K562 (cell line): ENCODE data around the gene KLRC2. TPM values are rescaled to one million over a fixed set of nuclear protein-coding genes. Genes with fewer than 3 reads are reported as not detected.

ENCODE experiments used
- ATAC-seq: fragments of 200-7000 bp; cut with Tn5 transposase; 3 replicates; pipeline ENCODE4 v1.9.1; 2020; ENCODE audit warnings: moderate library complexity
- BruUV-seq: library from RNA; stranded (reverse); fragments of 400-500 nt; replicated peaks from 2 replicates; lab custom pipeline; 2021; lab: Mats Ljungman, UMichigan
- CTCF ChIA-PET: fragments of 300-600 bp; formaldehyde crosslinking; extraction: SDS; loops from one replicate; lab custom pipeline; 2021; ENCODE audit warnings: low intra/inter-chr PET ratio; lab: Yijun Ruan, JAX
- POLR2A ChIA-PET: fragments of 300-600, 350-650 bp; sonication (Branson Sonifier 250); formaldehyde crosslinking; extraction: SDS; loops from one replicate; lab custom pipeline; 2021; ENCODE audit warnings: antibody characterized with exemption, inconsistent platforms; lab: Yijun Ruan, JAX
- DNase-seq, 4 experiments: peaks; one replicate each; pipeline versions ENCODE4 v3.0.0 to v3.0.0-alpha.2; 2011 to 2018; ENCODE audit warnings: low spot score in 3 of 4, mixed read lengths in 3 of 4; ENCODE audit errors: extremely low read depth in 1 of 4
- FAIRE-seq: peaks from 2 replicates; lab custom pipeline; 2011; peaks lifted over from hg19 to GRCh38; lab: Jason Lieb, UNC
- H2AFZ ChIP-seq: 2 replicates; pipeline ENCODE4 v1.6.0; 2011; ENCODE audit warnings: low read depth, low read length, control low read depth, inconsistent platforms
- H3K27ac ChIP-seq: fragments of 200-600 bp; 3 replicates; pipeline ENCODE4 v1.8.0; 2011; ENCODE audit warnings: low read depth, mild to moderate bottlenecking, control low read depth, inconsistent platforms, low read length, moderate library complexity, mixed read lengths; ENCODE audit errors: extremely low read depth
- H3K27me3 ChIP-seq, 2 experiments: fragments of 300-600 bp in 1 of 2; 2 replicates in 1 of 2; 3 replicates in 1 of 2; pipeline versions ENCODE4 v1.6.0 to v1.8.0; 2011; ENCODE audit warnings: inconsistent platforms in 2 of 2, low read length in 2 of 2, mild to moderate bottlenecking in 1 of 2, mixed read lengths in 1 of 2, moderate library complexity in 1 of 2; ENCODE audit not compliant: control insufficient read depth in 2 of 2, insufficient read depth in 2 of 2
- H3K36me3 ChIP-seq: fragments of 300-600 bp; 3 replicates; pipeline ENCODE4 v1.8.0; 2011; ENCODE audit warnings: mild to moderate bottlenecking, low read length, inconsistent platforms; ENCODE audit not compliant: control insufficient read depth, insufficient read depth
- H3K4me1 ChIP-seq, 2 experiments: fragments of 200-600 bp in 1 of 2; replicated peaks in 1 of 2; 2 replicates in 1 of 2; 3 replicates in 1 of 2; pipeline versions ENCODE4 v1.5.1 to v1.8.0; 2011; ENCODE audit warnings: inconsistent platforms in 2 of 2, low read length in 2 of 2, mild to moderate bottlenecking in 1 of 2, mixed read lengths in 1 of 2, moderate library complexity in 1 of 2; ENCODE audit not compliant: control insufficient read depth in 2 of 2, insufficient read depth in 2 of 2
- H3K4me2 ChIP-seq: 2 replicates; pipeline ENCODE4 v1.6.1; 2011; ENCODE audit warnings: low read length, control low read depth, inconsistent platforms, mixed read lengths; ENCODE audit not compliant: insufficient read depth
- H3K4me3 ChIP-seq: fragments of 200-600 bp; sonication (generic), shearing (Covaris generic); 2 replicates; pipeline ENCODE4 v1.5.1; 2016; ENCODE audit warnings: control low read depth, inconsistent platforms
- H3K79me2 ChIP-seq: fragments of 200-600 bp; 3 replicates; pipeline ENCODE4 v1.8.0; 2011; ENCODE audit warnings: low read length, inconsistent platforms; ENCODE audit not compliant: control insufficient read depth, insufficient read depth
- H3K9ac ChIP-seq, 2 experiments: 2 replicates each; pipeline versions ENCODE4 v1.6.0 to v1.6.1; 2011; ENCODE audit warnings: low read depth in 2 of 2, low read length in 2 of 2, control low read depth in 1 of 2, inconsistent platforms in 1 of 2, mild to moderate bottlenecking in 1 of 2, mixed read lengths in 1 of 2; ENCODE audit not compliant: insufficient read depth in 1 of 2
- H3K9me1 ChIP-seq: one replicate; pipeline ENCODE4 v1.6.0; 2011; ENCODE audit warnings: inconsistent platforms, mild to moderate bottlenecking, low read length, moderate library complexity; ENCODE audit not compliant: control insufficient read depth, insufficient read depth
- H3K9me3 ChIP-seq: replicated peaks from 2 replicates; pipeline ENCODE4 v1.5.1; 2011; ENCODE audit warnings: low read depth, low read length, inconsistent platforms; ENCODE audit not compliant: control insufficient read depth, insufficient read depth
- H4K20me1 ChIP-seq: replicated peaks from 2 replicates; pipeline ENCODE4 v1.6.1; 2011; ENCODE audit warnings: low read length, inconsistent platforms, mixed read lengths; ENCODE audit not compliant: control insufficient read depth, insufficient read depth
- BDP1 ChIP-seq: IDR thresholded peaks from 3 replicates; pipeline ENCODE4 v1.6.1; 2011; ENCODE audit not compliant: insufficient read length, insufficient read depth
- BHLHE40 ChIP-seq: IDR thresholded peaks from 2 replicates; pipeline ENCODE4 v1.6.1; 2011; ENCODE audit warnings: low read length, improper control_type of control experiment
- BRD9 ChIP-seq: fragments of 450-650 bp; IDR thresholded peaks from 2 replicates; pipeline ENCODE4 v1.6.1; 2018; ENCODE audit warnings: low read depth; ENCODE audit not compliant: partially characterized antibody
- EWSR1 ChIP-seq: fragments of 450-650 bp; IDR thresholded peaks from 2 replicates; pipeline ENCODE4 v1.6.1; 2018; ENCODE audit warnings: borderline replicate concordance, mild to moderate bottlenecking, low read depth, moderate library complexity; ENCODE audit not compliant: partially characterized antibody
- HMBOX1 ChIP-seq: sonication (generic); IDR thresholded peaks from 2 replicates; pipeline ENCODE4 v1.6.1; 2016
- NFE2L1 ChIP-seq: fragments of 450-650 bp; IDR thresholded peaks from 2 replicates; pipeline ENCODE4 v1.6.1; 2016; ENCODE audit warnings: missing genetic modification characterization, low read depth, mild to moderate bottlenecking, missing compliant biosample characterization, moderate library complexity, borderline replicate concordance
- NFIC ChIP-seq: fragments of 450-650 bp; IDR thresholded peaks from 2 replicates; pipeline ENCODE4 v1.6.1; 2017; ENCODE audit warnings: mild to moderate bottlenecking, inconsistent platforms
- SP1 ChIP-seq: sonication (generic); formaldehyde crosslinking; IDR thresholded peaks from 2 replicates; pipeline ENCODE4 v1.8.1; 2022; ENCODE audit warnings: mild to moderate bottlenecking, missing genetic modification reagents
- TCF15 ChIP-seq: fragments of 250-450 bp; sonication (Bioruptor Pico); IDR thresholded peaks from 2 replicates; pipeline ENCODE4 v1.8.0; 2022; ENCODE audit warnings: moderate library complexity, mild to moderate bottlenecking, inconsistent platforms
- TGIF2 ChIP-seq: sonication (generic); formaldehyde crosslinking; IDR thresholded peaks from 2 replicates; pipeline ENCODE4 v1.8.1; 2022; ENCODE audit warnings: mild to moderate bottlenecking, missing genetic modification reagents, moderate library complexity
- ZZZ3 ChIP-seq: fragments of 450-650 bp; IDR thresholded peaks from 2 replicates; pipeline ENCODE4 v1.6.1; 2016; ENCODE audit warnings: antibody characterized with exemption, mild to moderate bottlenecking, moderate library complexity
- whole genome bisulfite sequencing: fragments of 100-300 bp; shearing (Covaris generic); methylation state at CpG from one replicate; pipeline ENCODE4 v1.1.6; 2016; ENCODE audit warnings: low coverage, mixed read lengths; ENCODE audit not compliant: insufficient coverage; ENCODE audit errors: missing lambda C conversion rate; 5-methylcytosine and 5-hydroxymethylcytosine counted together
- in situ Hi-C: fragments of 300-500 bp; cut with MboI; formaldehyde crosslinking; loops from 4 replicates; pipeline ENCODE4 v1.15.0; 2018; ENCODE audit warnings: inconsistent platforms, mixed read lengths
- intact Hi-C: fragments of 100-400 bp; cut with micrococcal nuclease; formaldehyde crosslinking; loops from 2 replicates; pipeline ENCODE4 v1.14.2; 2022
- polyA plus RNA-seq, 8 experiments: library from polyadenylated mRNA; depleted of rRNA in 4 of 8; stranded (reverse) in 5 of 8; unstranded in 3 of 8; fragments of >200 nt; fragmentation: Nextera tagmentation in 2 of 8; fragmentation: Illumina TruSeq in 1 of 8; extraction: Ambion mirVana in 2 of 8; extraction: Trizol in 1 of 8; gene quantifications; 2 replicates each; pipeline versions ENCODE4 v1.2.1 to v1.2.3, GENCODE V29; 2011 to 2014; ENCODE audit warnings: inconsistent platforms in 1 of 8, missing spikeins in 1 of 8
- total RNA-seq, 7 experiments: library from RNA; depleted of rRNA in 6 of 7; stranded (reverse); fragments of >200 nt in 6 of 7; fragmentation: Illumina TruSeq in 2 of 7; extraction: Trizol in 2 of 7; gene quantifications; 2 replicates each; pipeline versions ENCODE4 v1.2.1 to v1.2.3, GENCODE V29; 2011 to 2021; ENCODE audit warnings: low replicate concordance in 1 of 7
- TF ChIP-seq, protein P1 (sequence below): fragments of 450-650 bp; IDR thresholded peaks from 2 replicates; pipeline ENCODE4 v1.6.1; 2016; ENCODE audit warnings: borderline replicate concordance

The KLRC2 gene
- total and polyA plus RNA-seq, 9 of the 15 experiments (the other 6 are each of a cell fraction or from before 2014, with no cell fraction given): not detected

GRCh38 chr12:10393291-10393690 is 42.5 kb downstream of the KLRC2 start:
- TF ChIP-seq ZZZ3: no peak
- no peak for TF ChIP-seq SP1
- no peak for TF ChIP-seq BDP1
- TF ChIP-seq NFE2L1 (tag): no peak
- TF ChIP-seq TGIF2: no peak
- no peak for TF ChIP-seq EWSR1
- Histone ChIP-seq H3K4me3 (no peak overlapping the region), H3K27ac (no peak overlapping the region), H3K36me3 (no peaks in the 10 kb centered on the region), H3K9me1 (no peaks in the 10 kb centered on the region), H3K27me3 (no peaks in the 10 kb centered on the region), H3K9me3 (no peaks in the 10 kb centered on the region), H3K4me2 (no peak overlapping the region), H2AFZ (no peak overlapping the region), H3K9ac (no peak overlapping the region), H4K20me1 (no peaks in the 10 kb centered on the region), H3K4me1 (no peaks in the 10 kb centered on the region), H3K79me2 (no peaks in the 10 kb centered on the region)
- ChIA-PET CTCF (no interaction called here), POLR2A (no interaction called here)
- in situ Hi-C loops (no loop called here), intact Hi-C loops (no loop called here)
- BruUV-seq: no TSS peak
- no peak for FAIRE-seq
- DNase-seq: no peak
- no peak for ATAC-seq
- whole genome bisulfite sequencing: 70% methylated on average over 3 of the region's 3 CpGs

DNA sequence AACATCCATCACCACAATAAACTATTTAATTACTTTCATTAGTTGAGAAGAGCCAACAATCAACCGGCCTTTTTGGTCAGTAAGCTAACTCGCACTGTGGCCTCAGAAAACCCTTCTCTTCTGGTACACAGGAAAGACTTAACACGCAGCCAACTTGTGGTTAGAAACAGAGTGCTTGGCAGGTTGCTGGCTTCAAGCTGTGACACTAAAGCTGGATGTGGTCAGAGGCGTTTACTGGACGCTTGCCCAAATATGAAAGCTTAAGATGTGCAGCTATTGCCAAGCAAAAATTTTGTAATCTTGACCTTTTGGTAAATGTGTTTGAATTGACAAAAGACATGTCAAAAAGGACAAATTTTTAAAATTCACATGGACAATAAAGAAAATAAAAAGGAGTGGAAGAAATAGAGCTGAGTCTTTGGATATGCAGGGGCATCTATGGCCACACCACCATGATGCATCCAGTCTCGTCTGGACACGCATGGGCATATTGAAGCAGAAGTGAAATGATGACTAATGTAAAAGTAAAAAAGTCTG is 43.3 kb downstream of the KLRC2 start:
- ChIA-PET CTCF (no interaction called here), POLR2A (interaction anchor here (1.0 kb wide), 1 partner anchor 21 kb away, joined by 3 read pairs; no protein-coding TSS in a partner anchor)
- no peak overlapping the region for H3K27ac ChIP-seq
- in situ Hi-C loops: no loop called here
- H3K79me2 ChIP-seq: no peaks in the 10 kb centered on the region
- no peak overlapping the region for H2AFZ ChIP-seq
- H3K9ac ChIP-seq: no peak overlapping the region
- no peaks in the 10 kb centered on the region for H3K27me3 ChIP-seq
- no peaks in the 10 kb centered on the region for H4K20me1 ChIP-seq
- no peaks in the 10 kb centered on the region for H3K36me3 ChIP-seq
- H3K9me1 ChIP-seq: no peaks in the 10 kb centered on the region
- DNase-seq: peak in 3 of 4 experiments; percentile 7 to 52 (median 8)
- BruUV-seq: no TSS peak
- H3K9me3 ChIP-seq: no peaks in the 10 kb centered on the region
- H3K4me3 ChIP-seq: no peak overlapping the region
- 43% methylated on average over 4 of the region's 7 CpGs for WGBS
- ATAC-seq: peak; percentile 76
- TF ChIP-seq NFIC: peak; percentile 59
- no peak for TF ChIP-seq BRD9
- TF ChIP-seq, protein P1, sequence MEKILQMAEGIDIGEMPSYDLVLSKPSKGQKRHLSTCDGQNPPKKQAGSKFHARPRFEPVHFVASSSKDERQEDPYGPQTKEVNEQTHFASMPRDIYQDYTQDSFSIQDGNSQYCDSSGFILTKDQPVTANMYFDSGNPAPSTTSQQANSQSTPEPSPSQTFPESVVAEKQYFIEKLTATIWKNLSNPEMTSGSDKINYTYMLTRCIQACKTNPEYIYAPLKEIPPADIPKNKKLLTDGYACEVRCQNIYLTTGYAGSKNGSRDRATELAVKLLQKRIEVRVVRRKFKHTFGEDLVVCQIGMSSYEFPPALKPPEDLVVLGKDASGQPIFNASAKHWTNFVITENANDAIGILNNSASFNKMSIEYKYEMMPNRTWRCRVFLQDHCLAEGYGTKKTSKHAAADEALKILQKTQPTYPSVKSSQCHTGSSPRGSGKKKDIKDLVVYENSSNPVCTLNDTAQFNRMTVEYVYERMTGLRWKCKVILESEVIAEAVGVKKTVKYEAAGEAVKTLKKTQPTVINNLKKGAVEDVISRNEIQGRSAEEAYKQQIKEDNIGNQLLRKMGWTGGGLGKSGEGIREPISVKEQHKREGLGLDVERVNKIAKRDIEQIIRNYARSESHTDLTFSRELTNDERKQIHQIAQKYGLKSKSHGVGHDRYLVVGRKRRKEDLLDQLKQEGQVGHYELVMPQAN: no peak
- no peak for TF ChIP-seq TCF15
- TF ChIP-seq BHLHE40: no peak
- peak; percentile 80 for TF ChIP-seq HMBOX1
- TF ChIP-seq, all 486 proteins: peak for 2
- peak; percentile 85 for FAIRE-seq
- H3K4me1 ChIP-seq: no peaks in the 10 kb centered on the region
- intact Hi-C loops: no loop called here
- no peak overlapping the region for H3K4me2 ChIP-seq
